B cell (primary cell): ENCODE measurements around the gene PRKACA. TPM values are rescaled to one million over a fixed set of nuclear protein-coding genes. Genes with fewer than 3 reads are reported as not detected.

Experiments
- ATAC-seq: fragments of 200-7000 bp; cut with Tn5 transposase; one replicate; pipeline ENCODE4 v1.10.0; 2021; ENCODE audit warnings: low read depth, mild to moderate bottlenecking, moderate number of reproducible peaks, moderate library complexity
- CTCF ChIA-PET: fragments of 350-600 bp; sonication (Branson Sonifier 250); formaldehyde crosslinking; loops from one replicate; lab custom pipeline; 2021; ENCODE audit warnings: antibody characterized with exemption, inconsistent platforms; lab: Charles Lee
- POLR2A ChIA-PET: fragments of 350-600 bp; sonication (Branson Sonifier 250); formaldehyde crosslinking; loops from one replicate; lab custom pipeline; 2021; ENCODE audit warnings: antibody characterized with exemption; lab: Charles Lee
- DNase-seq: peaks from one replicate; pipeline ENCODE4 v3.0.0; 2013
- H2AFZ ChIP-seq: 2 replicates; pipeline ENCODE4 v1.6.1; 2012; ENCODE audit warnings: mild to moderate bottlenecking, low read depth, low read length; ENCODE audit not compliant: insufficient read depth, poor library complexity, severe bottlenecking
- H3K27ac ChIP-seq, 2 donors: 1 replicate in 1 of 2; 2 replicates in 1 of 2; pipeline ENCODE4 v1.5.1; 2012 to 2013; ENCODE audit warnings: low read length in 2 of 2, mild to moderate bottlenecking in 2 of 2, moderate library complexity in 1 of 2
- H3K27me3 ChIP-seq, 4 experiments: fragments of 200-600 bp in 1 of 4; sonication (generic) in 1 of 4; replicated peaks in 1 of 4; 1 replicate in 2 of 4; 2 replicates in 2 of 4; pipeline versions ENCODE4 v1.6.1 to v1.7.0; 2013 to 2016; ENCODE audit warnings: low read length in 3 of 4, mild to moderate bottlenecking in 2 of 4, mixed read lengths in 1 of 4, moderate library complexity in 1 of 4; ENCODE audit not compliant: insufficient read depth in 4 of 4, control insufficient read depth in 3 of 4; ENCODE audit errors: control extremely low read depth in 1 of 4
- H3K36me3 ChIP-seq, 2 experiments: replicated peaks in 1 of 2; 1 replicate in 1 of 2; 2 replicates in 1 of 2; pipeline versions ENCODE4 v1.6.1 to v1.7.1; 2013; ENCODE audit warnings: low read length in 1 of 2; ENCODE audit not compliant: insufficient read depth in 2 of 2, control insufficient read depth in 1 of 2; ENCODE audit errors: control extremely low read depth in 1 of 2, extremely low read depth in 1 of 2
- H3K4me1 ChIP-seq, 2 donors: fragments of 200-600 bp in 1 of 2; sonication (generic) in 1 of 2; 1 replicate in 1 of 2; 2 replicates in 1 of 2; pipeline versions ENCODE4 v1.5.1 to v1.6.1; 2013 to 2017; ENCODE audit warnings: low read length in 2 of 2; ENCODE audit not compliant: control insufficient read depth in 2 of 2, insufficient read depth in 2 of 2
- H3K4me2 ChIP-seq: replicated peaks from 2 replicates; pipeline ENCODE3; 2012; ENCODE audit warnings: mild to moderate bottlenecking, low read depth, low read length; ENCODE audit not compliant: poor library complexity, severe bottlenecking
- H3K4me3 ChIP-seq, 5 experiments: fragments of 200-600 bp in 1 of 5; sonication (generic) in 1 of 5; 1 replicate in 3 of 5; 2 replicates in 2 of 5; pipeline versions ENCODE4 v1.5.1 to v1.7.0; 2011 to 2016; ENCODE audit warnings: low read length in 4 of 5, mild to moderate bottlenecking in 4 of 5, low read depth in 2 of 5, control low read depth in 1 of 5, moderate library complexity in 1 of 5; ENCODE audit not compliant: insufficient read depth in 1 of 5; ENCODE audit errors: control extremely low read depth in 1 of 5, extremely low read depth in 1 of 5
- H3K79me2 ChIP-seq: fragments of 200-600 bp; sonication (generic); one replicate; pipeline ENCODE4 v1.6.0; 2016; ENCODE audit warnings: low read length; ENCODE audit not compliant: control insufficient read depth, insufficient read depth
- H3K9ac ChIP-seq: fragments of 200-600 bp; sonication (generic); 2 replicates; pipeline ENCODE4 v1.6.1; 2017; ENCODE audit warnings: mild to moderate bottlenecking, low read length, moderate library complexity
- H3K9me3 ChIP-seq, 3 donors: one replicate each; pipeline versions ENCODE4 v1.6.1 to v1.7.1; 2013; ENCODE audit warnings: low read length in 2 of 3; ENCODE audit not compliant: control insufficient read depth in 2 of 3, insufficient read depth in 1 of 3; ENCODE audit errors: control extremely low read depth in 1 of 3
- H4K20me1 ChIP-seq: 2 replicates; pipeline ENCODE4 v1.6.0; 2012; ENCODE audit warnings: mild to moderate bottlenecking, low read length; ENCODE audit not compliant: insufficient read depth, control insufficient read depth, poor library complexity, severe bottlenecking
- H3K27ac Mint-ChIP-seq: one replicate; pipeline ENCODE4 v1.8.0; 2021; ENCODE audit warnings: mixed read lengths
- H3K27me3 Mint-ChIP-seq: one replicate; pipeline ENCODE4 v1.8.0; 2021; ENCODE audit warnings: mixed read lengths
- H3K4me1 Mint-ChIP-seq: one replicate; pipeline ENCODE4 v1.8.0; 2021; ENCODE audit warnings: mixed read lengths
- H3K4me3 Mint-ChIP-seq: one replicate; pipeline ENCODE4 v1.8.0; 2021; ENCODE audit warnings: mixed read lengths
- H3K9me3 Mint-ChIP-seq: one replicate; pipeline ENCODE4 v1.8.0; 2022; ENCODE audit warnings: mixed read lengths; ENCODE audit not compliant: insufficient read depth
- CTCF ChIP-seq: fragments of 200-600 bp; IDR thresholded peaks from one replicate; pipeline ENCODE4 v1.8.0; 2022; ENCODE audit warnings: antibody characterized with exemption, mild to moderate bottlenecking
- EZH2 ChIP-seq: IDR thresholded peaks from 2 replicates; pipeline ENCODE4 v1.6.1; 2012; ENCODE audit warnings: borderline replicate concordance, low read depth, mild to moderate bottlenecking, moderate library complexity, low read length; ENCODE audit not compliant: insufficient read depth, poor library complexity, severe bottlenecking
- WGBS: methylation state at CpG from one replicate; pipeline ENCODE4 v1.1.5; 2013; ENCODE audit warnings: missing lambda C conversion rate; ENCODE audit not compliant: insufficient coverage; 5-methylcytosine and 5-hydroxymethylcytosine counted together
- intact Hi-C: fragments of 100-400 bp; cut with micrococcal nuclease; formaldehyde crosslinking; loops from one replicate; pipeline ENCODE4 v1.10.0; 2022
- polyA plus RNA-seq: library from polyadenylated mRNA; depleted of rRNA; stranded (reverse); fragments of >200 nt; gene quantifications from 2 replicates; pipeline ENCODE4 v1.2.3, GENCODE V29; 2012
- total RNA-seq, 2 donors: library from RNA; stranded (reverse); fragments of 120-200 nt in 1 of 2; gene quantifications; 1 replicate in 1 of 2; 2 replicates in 1 of 2; pipeline versions ENCODE4 v1.2.3 to v1.2.4, GENCODE V29; 2013 to 2022

Gene PRKACA
- total and polyA plus RNA-seq, 2 donors (not counting 1 experiment from before 2014, with no cell fraction given) = 36.8 to 43.0 TPM

GRCh38 chr19:14055396-14055795 lies 62.2 kb downstream of the PRKACA start:
- H4K20me1 ChIP-seq = peaks cover 7% of the 10 kb centered on the region
- no peak overlapping the region for H2AFZ ChIP-seq
- H3K4me3 ChIP-seq = no peak overlapping the region
- Mint-ChIP-seq H3K27ac (no peak overlapping the region), H3K9me3 (no peaks in the 10 kb centered on the region), H3K4me3 (no peak overlapping the region), H3K4me1 (peaks cover 18% of the 10 kb centered on the region), H3K27me3 (peaks cover 32% of the 10 kb centered on the region)
- POLR2A ChIA-PET = no interaction called here
- WGBS = 100% methylated on average over 3 of the region's 3 CpGs
- H3K4me1 ChIP-seq = peaks cover 18 to 22% of the 10 kb centered on the region in 2 donors
- TF ChIP-seq CTCF (no peak), EZH2 (no peak)
- ATAC-seq = no peak
- peaks cover 0 to 14% (median 0%) of the 10 kb centered on the region in 3 donors for H3K9me3 ChIP-seq
- H3K27me3 ChIP-seq = peaks cover 0 to 40% (median 26%) of the 10 kb centered on the region in 4 experiments
- intact Hi-C loops = no loop called here
- H3K36me3 ChIP-seq = peaks cover 7 to 24% of the 10 kb centered on the region in 2 experiments
- no peak overlapping the region for H3K9ac ChIP-seq
- no peaks in the 10 kb centered on the region for H3K79me2 ChIP-seq
- no peak overlapping the region for H3K4me2 ChIP-seq
- CTCF ChIA-PET = interaction anchor here (0.6 to 1.4 kb wide), 2 partner anchors 8 to 152 kb away, joined by 3 to 4 read pairs; no protein-coding TSS in a partner anchor
- no peak overlapping the region for H3K27ac ChIP-seq
- DNase-seq = no peak

- Histone ChIP-seq H3K27ac (no peak overlapping the region), H2AFZ (no peak overlapping the region), H3K9ac (no peak overlapping the region), H3K79me2 (no peaks in the 10 kb centered on the region), H3K4me3 (no peak overlapping the region), H3K4me1 (peaks cover 18 to 22% of the 10 kb centered on the region in 2 donors), H3K27me3 (peaks cover 0 to 34% (median 22%) of the 10 kb centered on the region in 4 experiments), H3K36me3 (peaks cover 7 to 30% of the 10 kb centered on the region in 2 experiments), H3K4me2 (no peak overlapping the region), H4K20me1 (peaks cover 7% of the 10 kb centered on the region), H3K9me3 (peaks cover 0 to 14% (median 0%) of the 10 kb centered on the region in 3 donors)
- no peak overlapping the region for H3K4me3 Mint-ChIP-seq
- ATAC-seq = no peak
- WGBS = 27% methylated on average over 6 of the region's 11 CpGs
- CTCF ChIA-PET = interaction anchor here (0.6 to 1.0 kb wide), 2 partner anchors 23 to 62 kb away, joined by 3 read pairs; partner anchors contain the start of gene IL27RA
- no peaks in the 10 kb centered on the region for H3K9me3 Mint-ChIP-seq
- intact Hi-C loops = no loop called here
- no peak overlapping the region for H3K27ac Mint-ChIP-seq
- TF ChIP-seq CTCF = no peak
- TF ChIP-seq EZH2 = no peak
- peaks cover 25% of the 10 kb centered on the region for H3K27me3 Mint-ChIP-seq
- POLR2A ChIA-PET = interaction anchor here (0.6 kb wide), 1 partner anchor 16 kb away, joined by 3 read pairs; no protein-coding TSS in a partner anchor
- DNase-seq = no peak
- peaks cover 18% of the 10 kb centered on the region for H3K4me1 Mint-ChIP-seq
Observed at GRCh38 chr19:14054721-14055120, 62.8 kb downstream of the PRKACA start.
